Astrocyte (in vitro differentiated cells and primary cell): ENCODE results near the gene KHSRP.

Source experiments
- EZH2 ChIP-seq: IDR thresholded peaks from 2 replicates; pipeline ENCODE4 v1.6.1; 2012; ENCODE audit warnings: mild to moderate bottlenecking, low read length, inconsistent platforms; ENCODE audit not compliant: insufficient read depth
- TF ChIP-seq, protein P1 (sequence below): IDR thresholded peaks from 2 replicates; pipeline ENCODE4 v1.5.1; 2011; ENCODE audit warnings: low read depth, mild to moderate bottlenecking, inconsistent platforms, low read length, moderate library complexity; ENCODE audit not compliant: insufficient read depth

DNA sequence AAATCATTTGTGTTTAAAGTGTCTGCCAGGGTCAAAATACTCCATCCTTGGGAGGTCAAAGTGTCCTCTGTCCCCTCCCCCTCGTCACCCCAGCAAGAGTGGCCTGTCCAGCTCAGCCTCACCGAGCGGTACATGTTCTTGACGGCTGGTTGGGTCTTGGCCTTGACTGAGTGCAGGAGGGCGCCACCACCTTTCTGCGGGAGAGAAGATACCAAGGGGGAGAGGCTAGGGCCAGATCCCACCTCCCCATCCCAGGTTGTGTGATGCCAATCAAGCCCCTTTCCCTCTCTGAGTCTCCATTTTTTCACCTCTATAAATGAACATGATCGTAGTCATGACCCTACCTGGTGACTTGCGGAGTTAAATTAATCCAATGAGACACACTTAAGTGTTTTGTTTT lies 45.6 kb upstream of the KHSRP start:
- TF ChIP-seq, protein P1, sequence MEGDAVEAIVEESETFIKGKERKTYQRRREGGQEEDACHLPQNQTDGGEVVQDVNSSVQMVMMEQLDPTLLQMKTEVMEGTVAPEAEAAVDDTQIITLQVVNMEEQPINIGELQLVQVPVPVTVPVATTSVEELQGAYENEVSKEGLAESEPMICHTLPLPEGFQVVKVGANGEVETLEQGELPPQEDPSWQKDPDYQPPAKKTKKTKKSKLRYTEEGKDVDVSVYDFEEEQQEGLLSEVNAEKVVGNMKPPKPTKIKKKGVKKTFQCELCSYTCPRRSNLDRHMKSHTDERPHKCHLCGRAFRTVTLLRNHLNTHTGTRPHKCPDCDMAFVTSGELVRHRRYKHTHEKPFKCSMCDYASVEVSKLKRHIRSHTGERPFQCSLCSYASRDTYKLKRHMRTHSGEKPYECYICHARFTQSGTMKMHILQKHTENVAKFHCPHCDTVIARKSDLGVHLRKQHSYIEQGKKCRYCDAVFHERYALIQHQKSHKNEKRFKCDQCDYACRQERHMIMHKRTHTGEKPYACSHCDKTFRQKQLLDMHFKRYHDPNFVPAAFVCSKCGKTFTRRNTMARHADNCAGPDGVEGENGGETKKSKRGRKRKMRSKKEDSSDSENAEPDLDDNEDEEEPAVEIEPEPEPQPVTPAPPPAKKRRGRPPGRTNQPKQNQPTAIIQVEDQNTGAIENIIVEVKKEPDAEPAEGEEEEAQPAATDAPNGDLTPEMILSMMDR, result no peak
- TF ChIP-seq EZH2, result no peak
